ENCODE measurements around the gene LSM3.
"Not testable (repeated sequence)": the region's sequence is repeated elsewhere in the genome, so short reads cannot be mapped to it uniquely, and the experiment has no call there.

The LSM3 gene

GRCh38 chr3:14221902-14222301, 43.3 kb downstream of the LSM3 start:
- DNase-seq (ENCODE audit: low read depth in 2 of 2, low spot score in 1 of 2): no peak

DNA sequence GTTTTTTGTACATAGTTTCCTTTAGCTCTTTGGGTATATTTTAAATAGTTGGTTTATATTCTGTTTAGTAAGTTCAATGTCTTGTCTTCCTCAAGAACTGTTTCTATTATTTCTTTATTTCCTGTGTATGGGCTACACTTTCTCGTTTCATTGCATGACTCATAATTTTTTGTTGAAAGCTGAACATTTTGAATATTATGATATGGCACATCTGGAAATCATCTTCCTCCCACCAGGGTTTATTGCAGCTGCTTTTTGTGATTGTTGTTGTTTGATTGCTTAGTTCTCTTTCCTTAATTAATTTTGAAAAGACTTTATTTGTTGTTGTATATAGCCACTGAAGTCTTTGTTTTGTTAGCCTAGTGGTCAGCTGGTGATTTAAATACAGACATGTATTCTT, 43.8 kb downstream of the LSM3 start:
- DNase-seq (ENCODE audit: low read depth in 2 of 2, low spot score in 1 of 2): no peak

- DNase-seq (ENCODE audit: low read depth in 2 of 2, low spot score in 1 of 2): no peak
These were observed 44.4 kb downstream of the LSM3 start for GRCh38 chr3:14222900-14223594.

DNA sequence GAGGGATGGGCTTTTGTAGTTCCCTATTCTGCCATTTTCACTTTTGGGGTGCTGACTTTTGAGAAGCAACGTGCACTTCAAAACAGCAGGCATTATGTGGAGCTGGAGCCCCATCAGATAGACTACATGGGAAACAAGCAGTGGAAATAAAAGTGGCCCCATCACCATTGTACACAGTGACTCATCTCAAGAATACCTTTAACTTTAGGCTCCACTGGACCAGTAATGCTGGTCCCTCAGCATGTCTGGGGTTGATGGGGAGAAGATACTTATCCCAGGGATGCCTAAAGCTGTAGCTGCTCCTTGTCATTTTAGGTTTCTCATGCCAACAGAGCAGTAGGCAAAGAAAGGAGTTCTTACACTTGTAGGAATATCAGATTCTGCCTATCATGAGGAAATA, 45.0 kb downstream of the LSM3 start:
- DNase-seq (ENCODE audit: low read depth in 2 of 2, low spot score in 1 of 2): no peak

GRCh38 chr3:14224895-14225294, 46.3 kb downstream of the LSM3 start:
- DNase-seq (ENCODE audit: low read depth in 2 of 2, low spot score in 1 of 2): no peak

GRCh38 chr3:14225421-14225820, 46.8 kb downstream of the LSM3 start:
- no peak for DNase-seq (ENCODE audit: low read depth in 2 of 2, low spot score in 1 of 2)

DNA sequence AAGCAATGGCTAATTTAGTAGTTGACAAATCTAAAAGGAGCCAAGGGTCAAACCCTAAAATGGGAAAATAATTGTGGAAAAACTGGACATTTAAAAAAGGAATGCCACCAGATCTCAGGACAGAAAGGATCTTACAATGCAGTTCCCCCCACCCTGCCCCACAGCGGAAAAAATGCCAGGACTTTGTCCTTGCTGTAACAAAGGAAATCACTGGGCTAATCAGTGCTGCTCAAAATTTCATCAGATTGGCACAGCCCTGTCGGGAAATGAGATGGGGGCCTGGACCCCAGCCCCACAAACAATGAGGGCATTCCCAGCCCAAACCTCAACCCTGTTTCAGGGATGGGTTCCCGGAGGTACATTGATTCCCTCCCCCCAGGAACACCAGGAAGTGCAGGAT, 47.7 kb downstream of the LSM3 start:
- DNase-seq (ENCODE audit: low read depth in 2 of 2, low spot score in 1 of 2): not testable (repeated sequence)

DNA sequence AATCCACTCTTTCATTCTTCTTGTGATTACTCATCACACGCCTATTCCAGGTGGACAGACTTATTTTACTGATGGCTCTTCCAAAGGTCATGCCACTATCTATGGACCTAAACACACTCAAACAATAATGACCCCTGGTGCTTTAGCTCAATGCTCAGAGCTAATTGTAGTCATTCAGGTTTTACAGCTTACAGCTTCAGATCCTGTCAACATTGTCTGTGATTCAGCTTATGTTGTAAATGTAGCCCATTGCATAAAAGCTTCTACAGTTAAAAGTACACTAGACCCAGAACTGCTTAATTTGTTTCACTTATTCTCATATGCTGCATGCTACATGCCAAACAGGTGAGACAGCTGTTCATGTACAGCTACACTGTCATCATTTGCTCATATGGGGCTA, 49.2 kb downstream of the LSM3 start:
- no peak for DNase-seq (ENCODE audit: low read depth in 2 of 2, low spot score in 1 of 2)

GRCh38 chr3:14228681-14229470, 50.3 kb downstream of the LSM3 start:
- no peak for DNase-seq (ENCODE audit: low read depth in 2 of 2, low spot score in 1 of 2)

DNA sequence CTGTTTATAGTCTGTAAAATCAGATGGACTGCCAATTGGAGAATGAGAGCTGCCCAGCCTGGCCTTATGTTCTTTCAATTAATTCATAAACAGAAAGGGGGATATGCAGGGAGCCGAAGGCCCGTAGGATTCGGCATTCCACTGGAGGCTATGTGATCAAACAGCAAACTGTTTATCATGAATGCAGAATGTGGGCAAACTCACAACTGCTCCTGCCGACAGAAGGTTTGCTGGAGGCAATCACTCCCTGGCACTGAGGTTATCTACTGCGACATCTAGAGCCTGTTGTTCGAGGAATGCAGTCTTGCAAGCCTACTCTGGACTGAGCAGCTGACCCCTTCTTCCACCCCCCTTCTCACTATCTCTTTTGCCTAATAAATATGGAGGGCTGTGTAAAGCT, 51.1 kb downstream of the LSM3 start:
- DNase-seq (ENCODE audit: low read depth in 2 of 2, low spot score in 1 of 2): not testable (repeated sequence)

GRCh38 chr3:14230729-14231128, 52.1 kb downstream of the LSM3 start:
- DNase-seq (ENCODE audit: low read depth in 2 of 2, low spot score in 1 of 2): no peak

DNA sequence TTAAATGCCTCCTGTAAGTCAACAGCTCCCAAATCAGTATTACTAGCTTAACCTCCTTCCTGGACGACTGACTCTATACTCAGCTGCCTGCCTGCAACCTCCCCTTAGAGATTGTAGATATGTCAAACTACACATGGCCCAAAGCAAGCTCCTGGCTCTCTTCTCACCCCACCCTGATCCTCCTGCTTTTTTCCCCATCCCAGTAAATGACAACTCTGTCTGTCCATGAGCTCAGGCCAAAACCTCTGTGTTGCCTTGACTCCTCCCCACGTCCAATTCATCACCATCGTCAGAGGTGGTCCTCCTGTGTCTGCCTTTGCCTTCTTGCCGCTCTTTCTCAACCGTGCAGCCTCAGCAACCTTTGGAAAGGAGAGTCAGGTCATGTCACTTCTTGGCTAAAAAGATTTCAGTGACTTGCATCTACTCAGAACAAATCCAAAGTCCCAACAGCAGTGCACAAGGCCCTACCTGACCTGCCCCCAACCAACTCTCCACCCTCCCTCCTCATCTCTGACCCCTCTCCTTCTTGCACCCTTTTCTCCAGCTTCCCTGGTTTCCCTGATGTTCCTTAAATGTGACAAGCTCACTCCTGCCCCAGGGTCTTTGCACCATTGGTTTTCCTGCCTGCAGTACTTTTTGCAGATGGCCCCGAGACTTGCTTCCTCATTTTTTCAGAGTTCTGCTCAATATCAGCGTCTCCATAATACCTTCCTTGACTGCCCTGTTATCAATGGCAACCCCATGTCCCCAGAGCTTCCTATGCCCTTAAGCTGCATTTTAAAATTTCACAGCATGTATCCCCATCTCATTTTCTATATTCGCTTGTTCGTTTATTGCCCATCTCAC, 52.8 kb downstream of the LSM3 start:
- DNase-seq (ENCODE audit: low read depth in 2 of 2, low spot score in 1 of 2): no peak

DNA sequence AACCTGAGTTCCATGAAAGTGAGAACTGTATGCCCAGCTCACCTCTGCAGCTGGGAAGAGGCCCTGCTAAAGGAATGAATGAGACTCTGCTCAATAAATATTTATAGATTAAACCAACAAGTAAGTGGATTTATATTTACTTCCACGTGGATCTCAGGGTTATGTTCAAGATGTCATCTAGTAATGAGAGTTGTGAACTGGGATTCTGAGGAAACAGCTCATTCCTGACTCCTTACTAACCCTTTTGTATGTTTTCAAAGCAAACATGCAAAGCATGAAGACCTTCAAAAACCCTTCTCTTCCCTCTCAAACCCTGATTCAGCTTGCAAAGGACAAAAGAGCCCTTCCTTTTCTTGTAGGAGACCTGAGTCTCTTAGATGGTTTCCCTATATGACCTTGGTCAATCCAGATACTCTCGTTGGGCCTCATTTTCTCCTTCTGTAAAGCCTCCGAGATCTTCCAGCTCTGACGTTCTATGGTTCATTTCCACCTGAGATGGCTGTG, 53.4 kb downstream of the LSM3 start:
- no peak for DNase-seq (ENCODE audit: low read depth in 2 of 2, low spot score in 1 of 2)

DNA sequence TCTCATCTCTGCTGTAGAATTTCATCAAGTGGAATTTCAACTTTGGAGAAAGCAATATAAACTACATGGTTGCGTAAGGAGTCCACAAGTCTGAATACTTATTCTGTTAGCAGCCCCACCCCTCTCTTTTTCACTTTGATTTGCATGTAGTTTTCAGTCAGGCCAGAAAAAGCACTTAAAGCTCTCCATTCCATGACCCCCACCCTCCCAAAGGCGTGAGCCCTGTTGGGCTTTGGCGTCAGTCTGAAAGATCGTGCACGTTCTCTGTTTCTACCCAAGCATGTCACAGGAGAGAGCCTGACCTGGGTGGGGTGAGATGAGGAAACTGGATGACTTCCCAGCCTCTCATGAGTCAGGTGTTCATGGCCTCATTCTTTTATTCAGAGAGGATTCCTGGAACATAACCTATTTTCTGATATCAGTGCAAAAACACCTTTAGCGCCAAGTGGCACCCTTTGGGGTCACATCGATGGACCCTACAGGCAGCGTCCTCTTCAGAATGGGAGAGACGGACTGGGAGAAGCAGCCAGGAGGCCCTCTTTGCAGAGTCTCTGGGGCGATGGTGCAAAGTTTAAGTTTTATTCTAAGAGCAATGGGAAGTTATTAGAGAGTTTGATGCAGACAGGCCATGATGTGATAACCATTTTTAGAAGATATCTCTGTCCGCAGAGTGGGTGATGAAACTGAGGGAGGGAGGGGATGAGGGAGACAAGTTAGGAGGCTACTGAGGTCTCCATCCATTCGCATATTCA, 55.8 kb downstream of the LSM3 start:
- no peak for DNase-seq (ENCODE audit: low read depth in 2 of 2, low spot score in 1 of 2)

DNA sequence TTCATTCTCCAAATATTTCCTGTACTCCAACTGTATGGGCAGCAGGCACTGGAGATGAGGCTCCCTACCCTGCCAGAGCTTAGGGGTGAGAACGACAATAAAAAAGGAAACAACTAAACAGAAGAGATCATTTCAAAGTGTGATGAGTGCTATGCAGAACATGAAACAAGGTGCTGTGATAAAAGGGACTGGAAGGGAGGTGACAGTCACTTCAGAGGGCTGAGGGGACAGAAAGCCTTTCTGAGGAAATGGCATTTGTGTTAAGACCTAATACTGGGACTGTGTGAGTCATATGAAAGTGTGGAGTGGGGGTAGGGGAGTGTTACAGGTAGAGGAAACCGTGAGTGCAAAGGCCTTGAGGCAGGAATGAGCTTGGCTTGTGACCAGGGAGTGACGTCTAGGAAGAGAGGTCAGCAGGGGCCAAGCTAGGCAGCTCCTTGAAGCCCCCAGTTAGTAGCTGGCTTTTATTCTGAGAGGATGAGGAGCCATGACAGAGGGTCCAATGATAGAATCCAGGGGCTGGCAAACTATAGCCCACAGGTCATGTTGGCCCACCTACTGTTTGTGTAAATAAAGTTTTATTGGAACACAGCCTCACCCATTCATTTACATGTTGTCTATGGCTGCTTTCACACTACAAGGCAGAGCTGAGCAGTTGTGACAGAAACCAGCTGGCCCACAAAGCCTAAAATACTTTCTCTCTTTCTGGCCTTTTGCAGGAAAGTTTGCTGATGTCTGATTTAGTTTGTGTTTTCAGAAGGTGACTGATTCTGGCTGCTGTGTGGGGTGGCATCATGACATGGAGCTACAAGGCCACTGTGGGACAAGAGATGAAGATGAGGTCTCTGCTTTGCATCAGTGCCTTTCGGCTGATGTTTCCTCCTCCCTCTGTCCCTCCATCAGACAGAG, 56.6 kb downstream of the LSM3 start:
- DNase-seq (ENCODE audit: low read depth in 2 of 2, low spot score in 1 of 2): no peak

DNA sequence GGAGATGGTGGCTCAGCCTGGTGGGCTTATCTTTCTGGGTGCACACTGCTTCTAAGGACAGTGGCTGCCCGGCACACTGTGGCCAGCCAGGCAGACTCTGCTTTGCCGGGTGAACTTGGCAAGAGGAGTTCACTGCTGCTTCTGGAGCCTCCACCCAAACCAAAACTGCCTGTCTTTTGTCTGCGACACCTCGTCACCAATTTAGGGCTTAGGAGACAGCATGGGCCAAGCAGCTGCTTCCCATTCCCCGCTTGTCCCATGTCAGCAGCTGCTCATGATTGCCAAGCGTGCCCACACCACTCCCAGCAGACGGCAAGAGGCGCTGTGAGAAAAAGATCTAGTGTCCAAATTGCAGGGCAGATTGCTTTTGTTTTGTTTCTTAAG, 57.3 kb downstream of the LSM3 start:
- no peak for DNase-seq (ENCODE audit: low read depth in 2 of 2, low spot score in 1 of 2)

- DNase-seq (ENCODE audit: low read depth in 2 of 2, low spot score in 1 of 2): no peak
These were observed 58.3 kb downstream of the LSM3 start for GRCh38 chr3:14236902-14237301.

- no peak for DNase-seq (ENCODE audit: low read depth in 2 of 2, low spot score in 1 of 2)
These were observed 58.8 kb downstream of the LSM3 start for GRCh38 chr3:14237457-14237856.

DNA sequence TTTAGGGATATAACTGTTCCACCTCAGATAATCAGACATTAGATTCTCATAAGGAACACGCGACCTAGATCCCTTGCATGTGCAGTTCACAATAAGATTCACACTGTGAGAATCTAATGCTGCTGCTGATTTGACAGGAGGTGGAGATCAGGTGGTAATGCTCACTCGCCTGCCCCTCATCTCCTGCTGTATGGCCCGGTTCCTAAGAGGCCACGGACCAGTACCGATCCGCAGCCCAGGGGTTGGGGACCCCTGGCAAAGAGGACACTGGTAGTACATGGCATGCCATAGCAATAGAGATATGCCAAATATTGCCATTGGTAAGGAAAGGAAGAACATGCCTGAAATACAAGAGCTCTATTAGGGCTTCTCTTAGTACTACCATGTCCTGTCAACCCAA, 59.7 kb downstream of the LSM3 start:
- DNase-seq (ENCODE audit: low read depth in 2 of 2, low spot score in 1 of 2): no peak

- DNase-seq (ENCODE audit: low read depth in 2 of 2, low spot score in 1 of 2): no peak
These were observed 60.3 kb downstream of the LSM3 start for GRCh38 chr3:14238930-14239329.
